ENCODE results near the gene ZBTB4. TPM values are rescaled to one million over a fixed set of nuclear protein-coding genes. Genes with fewer than 3 reads are reported as not detected.

Gene ZBTB4
- total and polyA plus RNA-seq, 12 donors: 17.8 to 80.1 (median 68.2) TPM

DNA sequence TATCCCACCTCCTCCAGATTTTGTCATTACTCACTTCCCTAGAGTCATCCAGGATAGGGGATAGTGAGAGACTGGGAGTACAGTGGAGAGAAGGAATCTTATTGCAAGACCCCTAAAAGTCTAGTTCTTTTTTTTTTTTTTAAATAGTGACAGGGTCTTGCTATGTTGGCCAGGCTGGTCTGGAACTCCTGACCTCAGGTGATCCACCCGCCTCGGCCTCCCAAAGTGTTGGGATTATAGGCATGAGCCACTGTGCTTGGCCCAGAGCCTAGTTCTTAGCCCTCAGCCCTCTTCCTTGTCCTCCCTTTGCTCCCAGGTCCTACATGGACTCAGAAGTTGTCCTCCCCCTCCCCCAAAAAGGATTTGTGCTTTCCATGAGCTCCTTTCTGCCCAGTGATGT, 37.3 kb downstream of the ZBTB4 start:
- no peaks in the 10 kb centered on the region for H3K36me3 ChIP-seq
- TF ChIP-seq, protein P1, sequence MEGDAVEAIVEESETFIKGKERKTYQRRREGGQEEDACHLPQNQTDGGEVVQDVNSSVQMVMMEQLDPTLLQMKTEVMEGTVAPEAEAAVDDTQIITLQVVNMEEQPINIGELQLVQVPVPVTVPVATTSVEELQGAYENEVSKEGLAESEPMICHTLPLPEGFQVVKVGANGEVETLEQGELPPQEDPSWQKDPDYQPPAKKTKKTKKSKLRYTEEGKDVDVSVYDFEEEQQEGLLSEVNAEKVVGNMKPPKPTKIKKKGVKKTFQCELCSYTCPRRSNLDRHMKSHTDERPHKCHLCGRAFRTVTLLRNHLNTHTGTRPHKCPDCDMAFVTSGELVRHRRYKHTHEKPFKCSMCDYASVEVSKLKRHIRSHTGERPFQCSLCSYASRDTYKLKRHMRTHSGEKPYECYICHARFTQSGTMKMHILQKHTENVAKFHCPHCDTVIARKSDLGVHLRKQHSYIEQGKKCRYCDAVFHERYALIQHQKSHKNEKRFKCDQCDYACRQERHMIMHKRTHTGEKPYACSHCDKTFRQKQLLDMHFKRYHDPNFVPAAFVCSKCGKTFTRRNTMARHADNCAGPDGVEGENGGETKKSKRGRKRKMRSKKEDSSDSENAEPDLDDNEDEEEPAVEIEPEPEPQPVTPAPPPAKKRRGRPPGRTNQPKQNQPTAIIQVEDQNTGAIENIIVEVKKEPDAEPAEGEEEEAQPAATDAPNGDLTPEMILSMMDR (IDR thresholded peaks at IDR 0.05): no peak
- no peaks in the 10 kb centered on the region for H3K9me3 ChIP-seq
- H3K4me3 ChIP-seq: no peak overlapping the region
- H3K4me1 ChIP-seq: peaks cover 19 to 67% (median 55%) of the 10 kb centered on the region in 9 donors
- WGBS, 2 donors: 98 to 100% methylated on average over 2 of the region's 2 CpGs
- peaks cover 0 to 70% (median 12%) of the 10 kb centered on the region in 7 donors for H3K27me3 ChIP-seq
- H3K27ac ChIP-seq: no peak overlapping the region
- intact Hi-C loops (cut with DNase I): loop anchor here in 3 of 10 donors (5.0 kb wide), 1 partner anchor 35 kb away; the partner anchor contains the start of gene ZBTB4 (in 3 of the 3)
- DNase-seq: no peak
- no peak for ATAC-seq

DNA sequence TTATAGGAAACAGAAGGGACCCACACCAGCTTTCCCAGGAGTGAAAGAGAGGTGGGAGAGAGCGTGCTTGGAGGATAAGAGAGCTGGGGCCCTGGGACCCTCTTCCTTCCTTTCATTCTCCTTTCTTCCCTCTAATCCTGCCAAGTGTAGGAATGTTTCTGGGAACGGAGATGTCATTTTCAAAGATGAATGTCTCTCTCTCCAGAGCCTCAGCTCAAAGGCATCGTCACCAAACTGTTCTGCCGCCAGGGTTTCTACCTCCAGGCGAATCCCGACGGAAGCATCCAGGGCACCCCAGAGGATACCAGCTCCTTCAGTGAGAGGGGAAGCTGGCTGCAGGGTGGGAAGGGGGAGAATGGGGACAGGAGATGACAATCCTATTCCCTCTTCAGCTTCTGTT, 38.2 kb downstream of the ZBTB4 start:
- Histone ChIP-seq H3K4me3 (no peak overlapping the region), H3K27me3 (peaks cover 0 to 61% (median 12%) of the 10 kb centered on the region in 7 donors), H3K36me3 (no peaks in the 10 kb centered on the region), H3K4me1 (peaks cover 23 to 70% (median 57%) of the 10 kb centered on the region in 9 donors), H3K9me3 (no peaks in the 10 kb centered on the region), H3K27ac (peak overlapping the region in 2 of 10 donors; percentile 56 to 73)
- no peak for DNase-seq
- WGBS, 2 donors: 59 to 61% methylated on average over 7 of the region's 7 CpGs
- ATAC-seq: no peak
- intact Hi-C loops (cut with DNase I): loop anchor here in 3 of 10 donors (5.0 kb wide), 1 partner anchor 36 kb away; the partner anchor contains the start of gene ZBTB4 (in 3 of the 3)
- TF ChIP-seq, protein P1 (IDR thresholded peaks at IDR 0.05): no peak

DNA sequence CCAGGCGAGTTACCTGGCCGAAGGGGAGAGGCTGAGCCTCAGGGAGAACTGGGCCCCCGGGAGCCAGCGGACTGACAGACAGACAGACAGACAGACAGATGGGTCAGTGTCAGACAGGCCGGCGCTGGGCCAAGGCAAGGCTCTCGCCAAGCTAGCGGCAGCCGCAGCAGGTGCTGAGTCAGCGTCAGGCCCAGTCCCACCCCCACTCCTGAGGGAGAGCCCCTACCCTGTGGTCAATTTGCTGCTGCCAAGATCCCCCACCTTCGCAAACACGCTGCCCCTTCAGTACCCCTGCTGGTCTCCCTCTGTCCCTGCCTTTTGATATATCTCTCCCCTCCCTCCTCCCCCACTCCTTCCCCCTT, 38.6 kb downstream of the ZBTB4 start:
- peak in 1 of 8 donors; percentile 7 for ATAC-seq
- 24 to 25% methylated on average over 12 of the region's 12 CpGs for WGBS, 2 donors
- peak overlapping the region in 7 of 10 donors; percentile 2 to 73 (median 56) for H3K27ac ChIP-seq

DNA sequence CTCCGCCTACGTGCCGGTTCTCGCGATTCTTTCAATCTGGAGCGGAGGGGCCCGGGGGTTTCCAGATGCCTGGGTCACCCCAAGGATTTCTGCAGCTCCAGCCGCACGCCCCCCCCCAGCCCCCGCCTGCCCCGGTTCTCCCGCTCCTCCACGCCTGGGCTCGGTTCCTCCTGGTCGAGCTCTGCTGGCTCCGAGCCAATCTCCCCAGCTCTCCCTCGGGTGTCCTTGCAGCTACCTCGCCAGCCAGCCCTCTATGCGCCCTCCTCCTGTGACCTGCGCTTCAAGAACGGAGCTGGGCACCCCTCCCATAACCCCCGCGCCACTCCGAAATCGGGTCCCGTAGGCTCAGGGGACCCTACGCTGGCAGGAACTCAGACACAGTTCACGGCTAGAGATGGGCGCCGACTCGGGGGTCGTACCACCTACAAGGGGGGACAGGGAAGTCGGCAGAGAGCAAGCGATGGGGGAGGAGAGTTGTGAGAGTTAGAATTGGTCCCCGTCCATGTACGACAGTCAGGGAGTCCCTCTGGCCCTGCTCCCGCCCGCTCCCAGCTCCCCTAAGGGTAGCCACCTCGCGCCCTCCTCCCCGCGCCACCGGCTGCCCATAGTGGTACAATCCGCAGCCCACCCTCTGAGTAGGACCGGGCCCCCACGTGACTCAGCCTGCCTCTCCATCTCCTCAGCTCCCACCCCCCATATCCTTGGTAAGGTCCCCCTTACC, 39.2 kb downstream of the ZBTB4 start:
- ATAC-seq (peak in 4 of 8 donors; percentile 1 to 8 (median 5)), DNase-seq (peak; percentile 60 to 67)
- peaks cover 26 to 72% (median 61%) of the 10 kb centered on the region in 9 donors for H3K4me1 ChIP-seq
- WGBS, 2 donors: 3 to 8% methylated on average over 46 of the region's 46 CpGs
- no peaks in the 10 kb centered on the region for H3K9me3 ChIP-seq
- TF ChIP-seq, protein P1 (IDR thresholded peaks at IDR 0.05): no peak
- no peaks in the 10 kb centered on the region for H3K36me3 ChIP-seq
- H3K27ac ChIP-seq: peak overlapping the region in 8 of 10 donors; percentile 2 to 73 (median 56)
- H3K4me3 ChIP-seq: peak overlapping the region; percentile 23 to 59 (median 48)
- peaks cover 0 to 53% (median 12%) of the 10 kb centered on the region in 7 donors for H3K27me3 ChIP-seq
- intact Hi-C loops (cut with DNase I): loop anchor here in 3 of 10 donors (5.0 kb wide), 1 partner anchor 37 kb away; the partner anchor contains the start of gene ZBTB4 (in 3 of the 3)

More for the DNA sequence above, 38.6 kb downstream of the ZBTB4 start:
- H3K36me3 ChIP-seq: no peaks in the 10 kb centered on the region
- H3K27me3 ChIP-seq: peaks cover 0 to 58% (median 12%) of the 10 kb centered on the region in 7 donors
- intact Hi-C loops (cut with DNase I): loop anchor here in 3 of 10 donors (5.0 kb wide), 1 partner anchor 36 kb away; the partner anchor contains the start of gene ZBTB4 (in 3 of the 3)
- H3K4me1 ChIP-seq: peaks cover 25 to 72% (median 61%) of the 10 kb centered on the region in 9 donors
- peak overlapping the region in 8 of 10 donors; percentile 36 to 59 (median 52) for H3K4me3 ChIP-seq
- DNase-seq: peak; percentile 41 to 61
- H3K9me3 ChIP-seq: no peaks in the 10 kb centered on the region
- TF ChIP-seq, protein P1 (IDR thresholded peaks at IDR 0.05): no peak

Measured in heart right ventricle (tissue), 16 donors.